HCT116 (cell line): Measurements from ENCODE around the gene OR5B17. TPM values are rescaled to one million over a fixed set of nuclear protein-coding genes. Genes with fewer than 3 reads are reported as not detected.

ENCODE experiments used
- ATAC-seq: fragments of 200-7000 bp; cut with Tn5 transposase; 2 replicates; pipeline ENCODE4 v1.9.1; 2020; ENCODE audit warnings: mild to moderate bottlenecking, moderate library complexity
- BruUV-seq: library from RNA; stranded (reverse); fragments of 400-500 nt; replicated peaks from 2 replicates; lab custom pipeline; 2021; lab: Mats Ljungman, UMichigan
- CTCF ChIA-PET: fragments of 300-600 bp; sonication (Branson Sonifier 250); formaldehyde crosslinking; loops from one replicate; lab custom pipeline; 2021; ENCODE audit warnings: antibody characterized with exemption; lab: Charles Lee
- POLR2A ChIA-PET: fragments of 300-600, 350-600 bp; sonication (Branson Sonifier 250); formaldehyde crosslinking; loops from one replicate; lab custom pipeline; 2021; ENCODE audit warnings: antibody characterized with exemption; lab: Charles Lee
- RAD21 ChIA-PET, 2 experiments: fragments of 300-600 bp; sonication (Branson Sonifier 250); formaldehyde crosslinking; loops; one replicate each; lab custom pipeline; 2023; ENCODE audit warnings: low total read pairs in 2 of 2; ENCODE audit not compliant: uncharacterized antibody in 2 of 2, unreplicated experiment in 2 of 2, low non-redundant PET in 1 of 2; lab: Charles Lee
- DNase-seq: peaks from one replicate; pipeline ENCODE4 v3.0.0-alpha.2; 2010; ENCODE audit warnings: low read depth, low spot score
- H2AFZ ChIP-seq: fragments of 200-600 bp; shearing (Covaris generic), sonication (generic); 2 replicates; pipeline ENCODE4 v1.6.1; 2017; ENCODE audit warnings: low read depth, mixed run types, mixed read lengths, antibody characterized with exemption, low read length; ENCODE audit not compliant: poor library complexity, severe bottlenecking
- H3K27ac ChIP-seq: 2 replicates; pipeline ENCODE4 v1.5.1; 2012; ENCODE audit warnings: low read depth, low read length
- H3K27me3 ChIP-seq: fragments of 200-600 bp; sonication (generic); 2 replicates; pipeline ENCODE4 v1.6.1; 2016; ENCODE audit warnings: mixed run types, low read length, mixed read lengths; ENCODE audit not compliant: insufficient read depth
- H3K36me3 ChIP-seq, 2 experiments: fragments of 200-500 bp in 1 of 2; fragments of 200-600 bp in 1 of 2; sonication (Bioruptor generic) in 1 of 2; sonication (generic) in 1 of 2; 2 replicates each; pipeline versions ENCODE4 v1.5.1 to v1.6.1; 2014 to 2016; ENCODE audit warnings: low read length in 2 of 2, inconsistent platforms in 1 of 2, mixed read lengths in 1 of 2, mixed run types in 1 of 2; ENCODE audit not compliant: insufficient read depth in 2 of 2, control insufficient read depth in 1 of 2
- H3K4me1 ChIP-seq, 2 experiments: fragments of 200-600 bp in 1 of 2; sonication (generic) in 1 of 2; 2 replicates each; pipeline versions ENCODE4 v1.5.1 to v1.6.1; 2012 to 2017; ENCODE audit warnings: low read length in 2 of 2, inconsistent platforms in 1 of 2, mild to moderate bottlenecking in 1 of 2, mixed read lengths in 1 of 2, mixed run types in 1 of 2, moderate library complexity in 1 of 2; ENCODE audit not compliant: insufficient read depth in 2 of 2, control insufficient read depth in 1 of 2
- H3K4me2 ChIP-seq: fragments of 200-600 bp; sonication (generic); 2 replicates; pipeline ENCODE4 v1.6.1; 2017; ENCODE audit warnings: mixed run types, low read length, mixed read lengths
- H3K4me3 ChIP-seq, 2 experiments: fragments of 200-600 bp in 1 of 2; sonication (generic) in 1 of 2; replicated peaks in 1 of 2; 2 replicates each; pipeline ENCODE4 v1.5.1; 2011 to 2016; ENCODE audit warnings: low read length in 2 of 2, control low read depth in 1 of 2, low read depth in 1 of 2, mild to moderate bottlenecking in 1 of 2, mixed read lengths in 1 of 2, mixed run types in 1 of 2
- H3K79me2 ChIP-seq: fragments of 200-600 bp; sonication (generic); 2 replicates; pipeline ENCODE4 v1.6.1; 2017; ENCODE audit warnings: mild to moderate bottlenecking, mixed run types, low read length, moderate library complexity, mixed read lengths; ENCODE audit not compliant: insufficient read depth
- H3K9ac ChIP-seq: fragments of 200-600 bp; sonication (generic); 2 replicates; pipeline ENCODE4 v1.6.1; 2016; ENCODE audit warnings: low read length, mixed read lengths
- H3K9me2 ChIP-seq: fragments of 200-600 bp; sonication (generic), shearing (Covaris generic); 2 replicates; pipeline ENCODE4 v1.6.1; 2017; ENCODE audit warnings: mixed run types, mild to moderate bottlenecking, moderate library complexity; ENCODE audit not compliant: insufficient read depth
- H3K9me3 ChIP-seq, 2 experiments: fragments of 200-500 bp in 1 of 2; fragments of 200-600 bp in 1 of 2; sonication (Bioruptor generic) in 1 of 2; sonication (generic) in 1 of 2; 2 replicates each; pipeline ENCODE4 v1.6.1; 2014 to 2017; ENCODE audit warnings: low read length in 2 of 2, mixed read lengths in 2 of 2, inconsistent platforms in 1 of 2, low read depth in 1 of 2, mild to moderate bottlenecking in 1 of 2, mixed run types in 1 of 2, moderate library complexity in 1 of 2; ENCODE audit not compliant: control insufficient read depth in 1 of 2, insufficient read depth in 1 of 2
- H4K20me1 ChIP-seq: fragments of 200-600 bp; sonication (generic), shearing (Covaris generic); 2 replicates; pipeline ENCODE4 v1.6.1; 2017; ENCODE audit warnings: mixed run types, mild to moderate bottlenecking, moderate library complexity; ENCODE audit not compliant: insufficient read depth
- EZH2 ChIP-seq: fragments of 200-600 bp; sonication (generic); IDR thresholded peaks from 2 replicates; pipeline ENCODE4 v1.6.1; 2017; ENCODE audit warnings: antibody characterized with exemption, mixed run types
- JUND ChIP-seq: IDR thresholded peaks from 2 replicates; pipeline ENCODE4 v1.6.1; 2012
- MAX ChIP-seq: IDR thresholded peaks from 2 replicates; pipeline ENCODE4 v1.6.1; 2012
- POLR2A ChIP-seq: IDR thresholded peaks from 2 replicates; pipeline ENCODE4 v1.7.0; 2011; ENCODE audit warnings: borderline replicate concordance; ENCODE audit not compliant: insufficient read depth, insufficient read length; ENCODE audit errors: extremely low read depth
- RAD21 ChIP-seq: IDR thresholded peaks from 2 replicates; pipeline ENCODE4 v1.6.1; 2012; ENCODE audit warnings: low read depth, mild to moderate bottlenecking
- SIN3A ChIP-seq: IDR thresholded peaks from 2 replicates; pipeline ENCODE4 v1.6.1; 2012; ENCODE audit warnings: low read depth
- SRF ChIP-seq: IDR thresholded peaks from 2 replicates; pipeline ENCODE4 v1.6.1; 2012; ENCODE audit warnings: low read depth
- YY1 ChIP-seq: IDR thresholded peaks from 2 replicates; pipeline ENCODE4 v1.6.1; 2011; ENCODE audit warnings: low read length, low read depth, moderate library complexity, mild to moderate bottlenecking; ENCODE audit not compliant: insufficient replicate concordance; ENCODE audit errors: extremely low read depth
- ZNF274 ChIP-seq: fragments of 200-500 bp; sonication (Bioruptor generic); IDR thresholded peaks from 2 replicates; pipeline ENCODE4 v1.6.1; 2014; ENCODE audit warnings: mild to moderate bottlenecking, low read depth, low read length, inconsistent platforms
- intact Hi-C: fragments of 100-400 bp; cut with micrococcal nuclease; formaldehyde crosslinking; loops from 2 replicates; pipeline ENCODE4 v1.10.0; 2022
- total RNA-seq: library from RNA; stranded (reverse); gene quantifications from one replicate; pipeline ENCODE4 v1.2.1, GENCODE V29; 2021; ENCODE audit not compliant: unreplicated experiment
- TF ChIP-seq, protein P1 (sequence below), 3 experiments: fragments of 200-600 bp in 1 of 3; sonication (generic) in 1 of 3; IDR thresholded peaks in 2 of 3; conservative IDR thresholded peaks in 1 of 3; 2 replicates each; pipeline ENCODE4 v1.5.1; 2012 to 2017; ENCODE audit warnings: low read depth in 2 of 3, low read length in 2 of 3, antibody characterized with exemption in 1 of 3, borderline replicate concordance in 1 of 3, control low read depth in 1 of 3, mild to moderate bottlenecking in 1 of 3, mixed read lengths in 1 of 3, mixed run types in 1 of 3, moderate library complexity in 1 of 3; ENCODE audit not compliant: insufficient read depth in 1 of 3

The OR5B17 gene
- total RNA-seq, 1 experiment from 2014 or later, result not detected

GRCh38 chr11:58394195-58394594, 35.3 kb upstream of the OR5B17 start:
- no peak for DNase-seq
- CTCF ChIA-PET, result no interaction called here
- no peaks in the 10 kb centered on the region for H3K79me2 ChIP-seq
- TF ChIP-seq EZH2 (no peak), SRF (no peak), POLR2A (no peak), MAX (no peak), YY1 (no peak), RAD21 (no peak), ZNF274 (no peak), JUND (no peak)
- TF ChIP-seq, all 23 proteins: peak for 0
- no peaks in the 10 kb centered on the region for H3K27me3 ChIP-seq
- no peaks in the 10 kb centered on the region for H4K20me1 ChIP-seq
- no peaks in the 10 kb centered on the region for H3K9me3 ChIP-seq
- no peak for ATAC-seq
- H3K4me1 ChIP-seq, result peaks cover 0 to 6% of the 10 kb centered on the region in 2 experiments; a peak in 1 of 4 replicates
- H3K9me2 ChIP-seq, result no peaks in the 10 kb centered on the region
- ChIA-PET POLR2A (no interaction called here), RAD21 (no interaction called here)
- intact Hi-C loops, result no loop called here
- H3K4me2 ChIP-seq, result no peak overlapping the region
- no peak overlapping the region for H2AFZ ChIP-seq
- BruUV-seq, result no TSS peak
- no peaks in the 10 kb centered on the region for H3K36me3 ChIP-seq
- H3K27ac ChIP-seq, result no peak overlapping the region
- no peak overlapping the region for H3K9ac ChIP-seq
- no peak overlapping the region for H3K4me3 ChIP-seq

DNA sequence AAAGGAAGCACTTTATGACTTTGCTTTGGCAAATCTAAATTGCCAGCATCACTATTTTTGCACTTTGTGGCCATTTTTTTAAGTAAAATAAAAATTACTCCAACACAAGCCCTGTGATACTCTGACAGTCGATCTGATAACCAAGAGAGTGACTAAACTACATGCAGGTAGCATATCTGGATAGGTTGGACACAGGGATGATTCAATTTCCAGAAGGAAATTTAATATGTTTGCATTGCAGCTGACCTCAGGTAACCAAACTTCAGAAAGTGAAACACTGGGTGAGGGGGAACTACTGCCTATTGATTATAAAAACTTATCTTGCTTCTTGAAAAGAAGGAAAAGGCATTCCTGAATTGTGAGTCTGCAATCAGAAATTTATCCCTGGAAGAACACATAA, 33.9 kb upstream of the OR5B17 start:
- Histone ChIP-seq H4K20me1 (no peaks in the 10 kb centered on the region), H2AFZ (no peak overlapping the region), H3K27ac (no peak overlapping the region), H3K9me2 (no peaks in the 10 kb centered on the region), H3K4me2 (no peak overlapping the region), H3K9me3 (no peaks in the 10 kb centered on the region), H3K4me1 (peaks cover 0 to 6% of the 10 kb centered on the region in 2 experiments; a peak in 1 of 4 replicates), H3K36me3 (no peaks in the 10 kb centered on the region), H3K27me3 (no peaks in the 10 kb centered on the region), H3K4me3 (no peak overlapping the region), H3K79me2 (no peaks in the 10 kb centered on the region), H3K9ac (no peak overlapping the region)
- POLR2A ChIA-PET, result no interaction called here
- BruUV-seq, result no TSS peak
- RAD21 ChIA-PET, result no interaction called here
- CTCF ChIA-PET, result no interaction called here
- no peak for DNase-seq
- no peak for ATAC-seq
- intact Hi-C loops, result no loop called here
- TF ChIP-seq SIN3A, result no peak
- no peak for TF ChIP-seq EZH2
- TF ChIP-seq, protein P1, sequence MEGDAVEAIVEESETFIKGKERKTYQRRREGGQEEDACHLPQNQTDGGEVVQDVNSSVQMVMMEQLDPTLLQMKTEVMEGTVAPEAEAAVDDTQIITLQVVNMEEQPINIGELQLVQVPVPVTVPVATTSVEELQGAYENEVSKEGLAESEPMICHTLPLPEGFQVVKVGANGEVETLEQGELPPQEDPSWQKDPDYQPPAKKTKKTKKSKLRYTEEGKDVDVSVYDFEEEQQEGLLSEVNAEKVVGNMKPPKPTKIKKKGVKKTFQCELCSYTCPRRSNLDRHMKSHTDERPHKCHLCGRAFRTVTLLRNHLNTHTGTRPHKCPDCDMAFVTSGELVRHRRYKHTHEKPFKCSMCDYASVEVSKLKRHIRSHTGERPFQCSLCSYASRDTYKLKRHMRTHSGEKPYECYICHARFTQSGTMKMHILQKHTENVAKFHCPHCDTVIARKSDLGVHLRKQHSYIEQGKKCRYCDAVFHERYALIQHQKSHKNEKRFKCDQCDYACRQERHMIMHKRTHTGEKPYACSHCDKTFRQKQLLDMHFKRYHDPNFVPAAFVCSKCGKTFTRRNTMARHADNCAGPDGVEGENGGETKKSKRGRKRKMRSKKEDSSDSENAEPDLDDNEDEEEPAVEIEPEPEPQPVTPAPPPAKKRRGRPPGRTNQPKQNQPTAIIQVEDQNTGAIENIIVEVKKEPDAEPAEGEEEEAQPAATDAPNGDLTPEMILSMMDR (IDR thresholded peaks at IDR 0.05 in 2 of 3, conservative IDR thresholded peaks at IDR 0.05 in 1 of 3; ENCODE audit: borderline replicate concordance in 1 of 3, insufficient read depth in 1 of 3, low read depth in 2 of 3, low read length in 2 of 3), result no peak
